VCaP (cell line): ENCODE results near the gene CBFA2T3.

ENCODE experiments used
- H3K27ac ChIP-seq: fragments of 450-650 bp; 2 replicates; pipeline ENCODE4 v1.5.1; 2017
- TF ChIP-seq, protein P1 (sequence below): fragments of 450-650 bp; conservative IDR thresholded peaks from 2 replicates; pipeline ENCODE4 v1.5.1; 2017; ENCODE audit warnings: mild to moderate bottlenecking, moderate library complexity

CBFA2T3 gene

GRCh38 chr16:88868974-88869672, 107.9 kb downstream of the CBFA2T3 start:
- H3K27ac ChIP-seq, result no peak overlapping the region
- TF ChIP-seq, protein P1, sequence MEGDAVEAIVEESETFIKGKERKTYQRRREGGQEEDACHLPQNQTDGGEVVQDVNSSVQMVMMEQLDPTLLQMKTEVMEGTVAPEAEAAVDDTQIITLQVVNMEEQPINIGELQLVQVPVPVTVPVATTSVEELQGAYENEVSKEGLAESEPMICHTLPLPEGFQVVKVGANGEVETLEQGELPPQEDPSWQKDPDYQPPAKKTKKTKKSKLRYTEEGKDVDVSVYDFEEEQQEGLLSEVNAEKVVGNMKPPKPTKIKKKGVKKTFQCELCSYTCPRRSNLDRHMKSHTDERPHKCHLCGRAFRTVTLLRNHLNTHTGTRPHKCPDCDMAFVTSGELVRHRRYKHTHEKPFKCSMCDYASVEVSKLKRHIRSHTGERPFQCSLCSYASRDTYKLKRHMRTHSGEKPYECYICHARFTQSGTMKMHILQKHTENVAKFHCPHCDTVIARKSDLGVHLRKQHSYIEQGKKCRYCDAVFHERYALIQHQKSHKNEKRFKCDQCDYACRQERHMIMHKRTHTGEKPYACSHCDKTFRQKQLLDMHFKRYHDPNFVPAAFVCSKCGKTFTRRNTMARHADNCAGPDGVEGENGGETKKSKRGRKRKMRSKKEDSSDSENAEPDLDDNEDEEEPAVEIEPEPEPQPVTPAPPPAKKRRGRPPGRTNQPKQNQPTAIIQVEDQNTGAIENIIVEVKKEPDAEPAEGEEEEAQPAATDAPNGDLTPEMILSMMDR, result no peak

- no peak overlapping the region for H3K27ac ChIP-seq
- TF ChIP-seq, protein P1, result no peak
Observed at GRCh38 chr16:88867581-88868246, 109.3 kb downstream of the CBFA2T3 start.

DNA sequence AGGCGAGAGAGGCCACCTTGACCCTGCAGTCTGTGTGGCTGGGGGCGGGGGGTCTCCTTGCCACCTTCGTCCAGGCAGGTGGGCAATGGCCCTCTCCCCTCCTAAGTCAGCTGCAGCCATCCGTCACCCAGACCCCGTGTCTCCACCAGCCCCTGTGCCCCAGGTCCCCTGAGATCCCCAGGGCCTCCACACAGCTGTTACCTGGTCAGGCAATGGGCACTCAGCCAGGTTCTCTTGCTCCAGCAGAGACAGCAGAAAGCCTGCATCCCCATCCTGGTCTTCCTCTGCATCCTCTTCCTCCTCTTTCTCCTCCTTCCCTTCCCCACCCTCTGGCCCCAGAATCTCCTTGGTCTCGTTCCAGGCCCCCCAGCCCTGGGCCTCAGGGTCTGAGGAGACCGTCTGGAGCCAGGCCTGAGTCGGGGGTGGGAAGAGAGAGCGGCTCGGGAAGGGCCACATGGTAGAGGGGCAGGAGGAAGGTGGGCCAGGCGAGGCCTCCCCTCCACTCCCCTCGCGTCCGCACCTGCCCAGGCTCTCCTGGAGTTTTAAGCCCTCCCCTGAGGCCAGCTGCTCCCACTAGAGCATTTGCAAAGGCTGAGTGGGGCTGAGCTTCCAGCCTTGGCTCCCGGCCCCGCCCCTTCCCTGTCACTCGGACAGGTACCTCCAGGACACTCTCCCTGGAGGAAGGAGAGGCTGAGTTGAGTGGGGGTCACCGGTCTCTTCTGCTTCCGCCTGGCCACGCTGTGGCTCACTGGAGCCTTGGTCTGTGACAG, 110.7 kb downstream of the CBFA2T3 start, which contains the start of gene PABPN1L:
Gene PABPN1L, minus strand, starts transcription at position 510 of the 770 bp plus-strand sequence. Its CDS starts 54 bp downstream, at position 456.
- H3K27ac ChIP-seq, result no peak within 1 kb of the TSS
- TF ChIP-seq, protein P1, result no peak

DNA sequence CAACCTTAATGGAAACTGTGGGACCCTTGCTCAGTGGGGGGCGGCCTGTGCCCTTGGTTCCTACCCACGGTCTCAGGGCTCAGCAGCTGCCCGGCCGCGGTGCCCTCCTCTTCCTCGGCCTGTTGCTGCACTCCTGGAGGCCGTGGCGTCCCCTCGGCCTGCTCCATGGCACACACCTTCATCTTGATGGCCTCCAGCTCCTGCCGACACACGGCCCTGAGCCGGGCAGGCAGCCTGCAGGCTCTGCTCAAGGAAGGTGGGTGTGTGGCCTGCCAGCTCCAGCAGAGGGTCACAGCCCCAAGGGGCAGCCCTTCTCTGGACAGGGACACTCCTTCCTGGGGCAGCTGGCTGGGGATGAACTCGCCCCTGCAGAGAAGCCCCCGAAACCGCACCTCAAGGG, 111.3 kb downstream of the CBFA2T3 start:
- no peak overlapping the region for H3K27ac ChIP-seq
- TF ChIP-seq, protein P1, result no peak

GRCh38 chr16:88865310-88865709, 111.7 kb downstream of the CBFA2T3 start:
- H3K27ac ChIP-seq, result no peak overlapping the region
- TF ChIP-seq, protein P1, result no peak

DNA sequence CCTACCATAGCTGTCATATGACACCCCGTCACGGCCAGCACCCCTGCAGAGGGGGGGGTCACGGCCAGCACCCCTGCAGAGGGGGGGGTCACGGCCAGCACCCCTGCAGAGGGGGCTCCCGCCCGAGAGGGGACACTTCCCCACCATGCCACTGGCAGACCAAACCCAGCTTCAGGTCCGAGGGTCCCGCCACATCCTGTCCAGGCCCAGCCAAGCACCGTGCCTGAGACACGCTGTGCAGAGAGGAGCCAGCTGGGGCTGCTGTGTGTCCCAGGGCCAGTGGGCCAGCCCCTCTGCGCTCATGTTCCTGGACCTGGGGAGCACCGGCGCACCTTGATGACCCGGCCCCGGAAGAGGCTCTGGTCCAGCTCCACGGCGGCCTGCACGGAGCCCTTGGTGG, 112.5 kb downstream of the CBFA2T3 start:
- TF ChIP-seq, protein P1, result no peak
- no peak overlapping the region for H3K27ac ChIP-seq

GRCh38 chr16:88864099-88864498, 112.9 kb downstream of the CBFA2T3 start:
- TF ChIP-seq, protein P1, result no peak
- H3K27ac ChIP-seq, result no peak overlapping the region
